Gastroesophageal sphincter (tissue), 3 donors: ENCODE results near the gene KIAA0408.

ENCODE experiments used
- CTCF ChIP-seq, 4 experiments: fragments of 200-600 bp in 2 of 4; fragments of 450-650 bp in 2 of 4; sonication (generic) in 1 of 4; IDR thresholded peaks; one replicate each; pipeline ENCODE4 v1.5.1; 2017 to 2019; ENCODE audit warnings: antibody characterized with exemption in 4 of 4, mild to moderate bottlenecking in 2 of 4, moderate library complexity in 2 of 4
- POLR2AphosphoS5 ChIP-seq: sonication (generic); formaldehyde crosslinking; IDR thresholded peaks from one replicate; pipeline ENCODE4 v1.6.1; 2017; ENCODE audit warnings: antibody characterized with exemption

- TF ChIP-seq CTCF (IDR thresholded peaks at IDR 0.05) (no peak), POLR2AphosphoS5 (no peak)
These were observed 11.4 kb downstream of the KIAA0408 start for GRCh38 chr6:127447780-127448179.
